GM12864 (cell line): ENCODE measurements around the gene DCC.

Experiments
- DNase-seq: peaks from one replicate; pipeline ENCODE4 v3.0.0-alpha.2; 2011; ENCODE audit warnings: low read depth
- H3K4me3 ChIP-seq: 2 replicates; pipeline ENCODE4 v1.5.1; 2011; ENCODE audit warnings: mild to moderate bottlenecking, low read depth, low read length, control low read depth
- CTCF ChIP-seq: IDR thresholded peaks from 2 replicates; pipeline ENCODE4 v1.5.1; 2011; ENCODE audit warnings: low read depth, mild to moderate bottlenecking, moderate library complexity, low read length, control low read depth, inconsistent platforms; ENCODE audit errors: missing control alignments

The DCC gene

DNA sequence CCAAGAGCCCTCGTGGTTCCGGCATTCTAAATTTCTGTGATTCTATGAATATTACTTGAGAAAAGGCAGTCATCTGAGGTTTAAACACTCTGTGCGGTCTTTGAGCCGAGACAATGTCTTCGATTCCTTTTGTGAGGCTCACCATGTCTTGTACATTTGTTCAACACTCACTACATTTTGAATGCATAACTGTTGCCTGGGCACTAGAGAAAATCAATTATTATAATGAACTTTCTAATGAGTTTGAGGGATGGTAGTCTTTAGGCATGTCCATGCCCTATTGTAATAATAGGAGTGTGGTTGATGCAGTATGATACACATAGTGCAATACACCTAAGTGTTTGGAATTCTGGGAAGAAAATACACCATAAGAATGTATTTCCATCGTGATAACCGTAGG, 1181.1 kb downstream of the DCC start:
- no peak for DNase-seq
- TF ChIP-seq CTCF: no peak
- no peak overlapping the region for H3K4me3 ChIP-seq

DNA sequence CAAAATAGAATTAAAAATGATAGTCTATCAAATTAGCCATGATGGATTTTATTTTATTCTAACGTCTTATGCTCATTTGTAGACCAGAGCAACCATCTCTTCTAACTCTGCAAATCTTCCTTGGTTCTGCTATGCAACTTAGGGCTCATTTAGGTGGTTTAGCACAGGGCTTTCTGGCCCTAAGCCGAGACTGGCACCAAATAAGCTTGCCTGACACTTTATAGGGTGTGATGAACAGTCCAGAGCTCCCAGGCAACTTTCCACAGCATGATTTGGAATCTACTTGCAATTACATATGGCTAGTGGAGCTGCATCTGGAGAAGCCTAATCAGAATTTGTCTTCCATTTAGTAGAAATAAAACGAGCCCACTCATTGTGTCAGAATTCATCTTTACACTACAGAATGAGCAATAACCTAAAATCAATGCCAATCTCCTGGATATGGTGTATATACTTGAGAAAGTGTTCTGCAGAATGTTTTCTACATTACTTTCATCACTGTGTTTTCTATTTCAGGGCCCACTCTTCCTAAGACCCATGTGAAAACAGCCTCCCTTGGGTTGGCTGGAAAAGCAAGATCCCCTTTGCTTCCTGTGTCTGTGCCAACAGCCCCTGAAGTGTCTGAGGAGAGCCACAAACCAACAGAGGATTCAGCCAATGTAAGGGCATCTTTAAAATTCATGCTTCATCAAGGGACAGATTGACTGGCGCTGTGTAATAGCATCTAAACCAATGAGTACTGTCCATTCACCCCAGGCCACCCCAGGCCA, 1186.3 kb downstream of the DCC start:
- no peak overlapping the region for H3K4me3 ChIP-seq
- no peak for TF ChIP-seq CTCF
- no peak for DNase-seq

GRCh38 chr18:53527365-53527764, 1187.4 kb downstream of the DCC start:
- no peak for TF ChIP-seq CTCF
- DNase-seq: no peak
- no peak overlapping the region for H3K4me3 ChIP-seq

- DNase-seq: no peak
- no peak for TF ChIP-seq CTCF
- no peak overlapping the region for H3K4me3 ChIP-seq
Observed at GRCh38 chr18:53531187-53531586, 1191.2 kb downstream of the DCC start.

DNA sequence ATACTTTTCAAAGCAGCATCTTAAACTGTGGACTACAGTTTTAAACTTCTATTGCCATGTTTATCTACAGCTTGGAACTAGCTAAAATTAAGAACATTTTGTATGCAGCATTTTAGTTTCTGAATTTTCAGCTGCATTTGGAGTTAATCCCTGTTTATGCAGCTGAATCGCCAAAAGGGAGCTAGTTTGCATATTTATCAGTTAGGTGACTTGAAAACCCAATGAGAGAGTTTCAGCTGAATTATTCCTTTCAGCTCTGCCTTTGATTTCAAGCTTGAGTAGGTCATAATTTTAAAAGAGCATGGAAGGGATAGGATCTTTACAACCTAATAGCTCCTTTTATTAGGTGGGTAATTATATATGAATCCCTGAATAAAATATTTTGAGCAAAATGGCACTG, 1191.9 kb downstream of the DCC start:
- H3K4me3 ChIP-seq: no peak overlapping the region
- no peak for TF ChIP-seq CTCF
- DNase-seq: no peak

GRCh38 chr18:53534203-53534602, 1194.2 kb downstream of the DCC start:
- no peak for TF ChIP-seq CTCF
- no peak overlapping the region for H3K4me3 ChIP-seq
- no peak for DNase-seq

DNA sequence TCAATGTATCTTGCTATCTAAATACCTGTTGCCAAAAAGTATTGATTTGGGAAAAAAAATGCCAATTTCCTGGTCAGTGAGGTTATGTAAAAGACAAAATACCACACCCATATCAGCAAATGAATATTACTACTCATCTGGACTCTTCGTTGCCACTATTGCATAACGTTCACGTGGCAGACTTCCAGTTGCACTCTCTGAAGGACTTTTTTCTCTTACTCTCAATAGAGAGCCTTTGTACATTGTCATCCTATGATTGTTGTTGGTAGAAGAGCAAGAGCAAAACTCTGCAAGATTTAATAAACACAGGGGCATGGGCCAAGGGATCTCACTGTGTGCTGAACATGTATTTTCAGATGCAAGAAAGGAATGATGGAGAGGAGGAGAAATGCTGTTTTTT, 1194.7 kb downstream of the DCC start:
- no peak for DNase-seq
- no peak for TF ChIP-seq CTCF
- no peak overlapping the region for H3K4me3 ChIP-seq
